ENCODE data around the gene C17orf50.

Gene C17orf50

GRCh38 chr17:35738519-35739133 lies 22.1 kb upstream of the C17orf50 start:
- Histone ChIP-seq H3K4me3 (ENCODE audit: low read length) (no peak overlapping the region), H3K27ac (ENCODE audit: low read depth, low read length) (no peak overlapping the region), H3K36me3 (ENCODE audit: control insufficient read depth, insufficient read depth, low read length) (no peaks in the 10 kb centered on the region)

GRCh38 chr17:35740216-35740615 lies 20.5 kb upstream of the C17orf50 start:
- Histone ChIP-seq H3K27ac (ENCODE audit: low read depth, low read length) (no peak overlapping the region), H3K4me3 (ENCODE audit: low read length) (no peak overlapping the region), H3K36me3 (ENCODE audit: control insufficient read depth, insufficient read depth, low read length) (no peaks in the 10 kb centered on the region), H3K27me3 (ENCODE audit: control insufficient read depth, insufficient read depth, low read length) (peaks cover 34% of the 10 kb centered on the region), H3K4me1 (ENCODE audit: control insufficient read depth, insufficient read depth, low read length) (no peaks in the 10 kb centered on the region), H3K9ac (ENCODE audit: low read length) (no peak overlapping the region)

More at GRCh38 chr17:35738519-35739133, 22.1 kb upstream of the C17orf50 start:
- Histone ChIP-seq H3K27me3 (ENCODE audit: control insufficient read depth, insufficient read depth, low read length) (peaks cover 24% of the 10 kb centered on the region), H3K9ac (ENCODE audit: low read length) (no peak overlapping the region), H3K4me1 (ENCODE audit: control insufficient read depth, insufficient read depth, low read length) (no peaks in the 10 kb centered on the region)

GRCh38 chr17:35740997-35741931 lies 19.4 kb upstream of the C17orf50 start:
- Histone ChIP-seq H3K4me3 (ENCODE audit: low read length) (no peak overlapping the region), H3K4me1 (ENCODE audit: control insufficient read depth, insufficient read depth, low read length) (no peaks in the 10 kb centered on the region), H3K27ac (ENCODE audit: low read depth, low read length) (no peak overlapping the region), H3K27me3 (ENCODE audit: control insufficient read depth, insufficient read depth, low read length) (peaks cover 34% of the 10 kb centered on the region), H3K9ac (ENCODE audit: low read length) (no peak overlapping the region), H3K36me3 (ENCODE audit: control insufficient read depth, insufficient read depth, low read length) (no peaks in the 10 kb centered on the region)

GRCh38 chr17:35742496-35742895 lies 18.2 kb upstream of the C17orf50 start:
- Histone ChIP-seq H3K4me3 (ENCODE audit: low read length) (no peak overlapping the region), H3K27ac (ENCODE audit: low read depth, low read length) (no peak overlapping the region), H3K9ac (ENCODE audit: low read length) (no peak overlapping the region), H3K27me3 (ENCODE audit: control insufficient read depth, insufficient read depth, low read length) (peaks cover 34% of the 10 kb centered on the region), H3K4me1 (ENCODE audit: control insufficient read depth, insufficient read depth, low read length) (no peaks in the 10 kb centered on the region), H3K36me3 (ENCODE audit: control insufficient read depth, insufficient read depth, low read length) (no peaks in the 10 kb centered on the region)

- H3K27ac ChIP-seq (ENCODE audit: low read depth, low read length): no peak overlapping the region
- H3K4me1 ChIP-seq (ENCODE audit: control insufficient read depth, insufficient read depth, low read length): no peaks in the 10 kb centered on the region
- no peak overlapping the region for H3K9ac ChIP-seq (ENCODE audit: low read length)
- no peak overlapping the region for H3K4me3 ChIP-seq (ENCODE audit: low read length)
- H3K27me3 ChIP-seq (ENCODE audit: control insufficient read depth, insufficient read depth, low read length): peaks cover 36% of the 10 kb centered on the region
- H3K36me3 ChIP-seq (ENCODE audit: control insufficient read depth, insufficient read depth, low read length): no peaks in the 10 kb centered on the region
Observed at GRCh38 chr17:35742896-35743477, 17.7 kb upstream of the C17orf50 start.

- H3K4me1 ChIP-seq (ENCODE audit: control insufficient read depth, insufficient read depth, low read length): no peaks in the 10 kb centered on the region
- H3K4me3 ChIP-seq (ENCODE audit: low read length): no peak overlapping the region
- no peaks in the 10 kb centered on the region for H3K36me3 ChIP-seq (ENCODE audit: control insufficient read depth, insufficient read depth, low read length)
- H3K27ac ChIP-seq (ENCODE audit: low read depth, low read length): no peak overlapping the region
- peaks cover 37% of the 10 kb centered on the region for H3K27me3 ChIP-seq (ENCODE audit: control insufficient read depth, insufficient read depth, low read length)
- H3K9ac ChIP-seq (ENCODE audit: low read length): no peak overlapping the region
Observed at GRCh38 chr17:35743626-35744328, 16.9 kb upstream of the C17orf50 start.

GRCh38 chr17:35744830-35745229 lies 15.9 kb upstream of the C17orf50 start:
- Histone ChIP-seq H3K4me3 (ENCODE audit: low read length) (no peak overlapping the region), H3K9ac (ENCODE audit: low read length) (no peak overlapping the region), H3K4me1 (ENCODE audit: control insufficient read depth, insufficient read depth, low read length) (no peaks in the 10 kb centered on the region), H3K27ac (ENCODE audit: low read depth, low read length) (no peak overlapping the region), H3K36me3 (ENCODE audit: control insufficient read depth, insufficient read depth, low read length) (no peaks in the 10 kb centered on the region), H3K27me3 (ENCODE audit: control insufficient read depth, insufficient read depth, low read length) (peaks cover 47% of the 10 kb centered on the region)

GRCh38 chr17:35745246-35745645 lies 15.4 kb upstream of the C17orf50 start:
- no peak overlapping the region for H3K9ac ChIP-seq (ENCODE audit: low read length)
- H3K36me3 ChIP-seq (ENCODE audit: control insufficient read depth, insufficient read depth, low read length): no peaks in the 10 kb centered on the region
- H3K4me1 ChIP-seq (ENCODE audit: control insufficient read depth, insufficient read depth, low read length): no peaks in the 10 kb centered on the region
- H3K4me3 ChIP-seq (ENCODE audit: low read length): no peak overlapping the region
- H3K27ac ChIP-seq (ENCODE audit: low read depth, low read length): no peak overlapping the region
- peaks cover 46% of the 10 kb centered on the region for H3K27me3 ChIP-seq (ENCODE audit: control insufficient read depth, insufficient read depth, low read length)

GRCh38 chr17:35745749-35746320 lies 14.9 kb upstream of the C17orf50 start:
- H3K4me3 ChIP-seq (ENCODE audit: low read length): no peak overlapping the region
- H3K36me3 ChIP-seq (ENCODE audit: control insufficient read depth, insufficient read depth, low read length): no peaks in the 10 kb centered on the region
- peaks cover 45% of the 10 kb centered on the region for H3K27me3 ChIP-seq (ENCODE audit: control insufficient read depth, insufficient read depth, low read length)
- H3K4me1 ChIP-seq (ENCODE audit: control insufficient read depth, insufficient read depth, low read length): no peaks in the 10 kb centered on the region
- no peak overlapping the region for H3K27ac ChIP-seq (ENCODE audit: low read depth, low read length)
- H3K9ac ChIP-seq (ENCODE audit: low read length): no peak overlapping the region

- Histone ChIP-seq H3K27ac (ENCODE audit: low read depth, low read length) (no peak overlapping the region), H3K4me3 (ENCODE audit: low read length) (no peak overlapping the region), H3K9ac (ENCODE audit: low read length) (no peak overlapping the region), H3K36me3 (ENCODE audit: control insufficient read depth, insufficient read depth, low read length) (no peaks in the 10 kb centered on the region), H3K4me1 (ENCODE audit: control insufficient read depth, insufficient read depth, low read length) (no peaks in the 10 kb centered on the region), H3K27me3 (ENCODE audit: control insufficient read depth, insufficient read depth, low read length) (peaks cover 35% of the 10 kb centered on the region)
Observed at GRCh38 chr17:35747540-35748017, 13.1 kb upstream of the C17orf50 start.

GRCh38 chr17:35748341-35748841 lies 12.3 kb upstream of the C17orf50 start:
- H3K4me1 ChIP-seq (ENCODE audit: control insufficient read depth, insufficient read depth, low read length): peaks cover 4% of the 10 kb centered on the region
- H3K27me3 ChIP-seq (ENCODE audit: control insufficient read depth, insufficient read depth, low read length): peaks cover 36% of the 10 kb centered on the region
- H3K9ac ChIP-seq (ENCODE audit: low read length): no peak overlapping the region
- H3K36me3 ChIP-seq (ENCODE audit: control insufficient read depth, insufficient read depth, low read length): no peaks in the 10 kb centered on the region
- no peak overlapping the region for H3K4me3 ChIP-seq (ENCODE audit: low read length)
- no peak overlapping the region for H3K27ac ChIP-seq (ENCODE audit: low read depth, low read length)

Measured in rectal smooth muscle tissue (tissue), 1 donor.